GM21515 (cell line): ENCODE results near the gene HAND2.

Experiments
- ATAC-seq: cut with Tn5 transposase; IDR thresholded peaks from one replicate; pipeline ENCODE4 v1.9.1; 2021; ENCODE audit not compliant: unreplicated experiment

Gene HAND2

DNA sequence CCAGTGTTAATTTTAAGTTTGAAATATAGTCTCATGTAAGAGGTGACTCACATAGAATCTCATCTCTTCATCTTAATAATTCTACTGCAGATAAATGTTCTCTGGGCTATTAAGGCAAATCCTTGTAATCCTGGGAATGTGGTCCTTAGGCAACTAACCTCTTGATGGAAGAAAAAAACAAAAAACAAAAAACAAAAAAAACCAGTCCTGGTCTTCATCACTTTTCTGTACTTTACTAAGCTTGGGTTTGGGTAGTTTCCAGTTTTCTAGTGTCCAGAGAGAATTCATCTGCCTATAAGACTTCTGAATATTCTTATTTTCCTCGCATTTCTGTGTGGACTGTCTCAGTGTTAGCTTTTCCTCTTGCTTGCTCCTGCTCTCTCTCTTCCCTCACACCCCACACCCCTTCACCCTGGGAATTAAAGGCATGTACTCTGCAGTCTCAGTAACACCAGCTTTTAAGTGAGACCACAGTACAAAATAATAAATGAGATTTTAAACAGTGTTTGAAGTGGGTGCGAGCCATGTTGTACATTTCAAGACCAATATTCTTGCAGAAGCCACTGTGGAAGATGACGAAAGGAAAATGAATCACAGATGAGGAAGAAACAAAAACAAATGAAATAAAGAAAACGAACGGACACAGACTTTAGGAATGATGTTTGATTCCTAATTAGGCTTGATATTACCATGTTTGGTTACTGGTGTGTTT, 51.7 kb downstream of the HAND2 start:
- ATAC-seq: no peak

DNA sequence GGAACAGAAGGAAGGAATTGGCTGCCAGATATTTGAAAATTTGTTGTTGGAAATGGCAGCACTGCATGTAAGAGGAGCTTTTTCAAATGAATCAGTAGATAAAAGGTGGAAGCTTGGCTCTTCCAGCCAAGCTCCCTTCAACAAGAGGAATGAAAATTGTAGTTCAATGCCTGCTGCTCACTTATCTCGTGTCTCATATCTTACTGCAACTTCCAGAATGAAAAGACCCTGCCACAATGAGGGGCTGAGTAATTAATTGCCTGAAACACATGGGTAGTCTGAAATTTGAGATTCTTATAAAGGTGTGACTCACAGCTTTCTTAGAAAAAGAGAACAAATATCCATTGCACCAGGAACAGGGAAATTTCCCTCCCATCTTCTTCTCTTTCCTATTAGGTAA, 53.0 kb downstream of the HAND2 start:
- ATAC-seq: no peak
